ENCODE measurements around the gene FAM25G.
A peak's percentile ranks its signal among the peaks of the same experiment; 100 is the strongest.
"Not testable (repeated sequence)": the region's sequence is repeated elsewhere in the genome, so short reads cannot be mapped to it uniquely, and the experiment has no call there.

FAM25G gene

GRCh38 chr10:47491600-47491999 lies at the start of gene FAM25G:
FAM25G (minus strand) TSS chr10:47491700; CDS start chr10:47491674, 26 bp downstream.
- DNase-seq; in situ Hi-C loops (cut with HindIII; ENCODE audit: low pct_ligation_motif_present, low pct_unique_long_range_greater_than_20kb, low sequenced_read_pairs): not testable (repeated sequence)

GRCh38 chr10:47536430-47536829 lies 44.9 kb upstream of the FAM25G start:
- in situ Hi-C loops (cut with HindIII; ENCODE audit: low pct_ligation_motif_present, low pct_unique_long_range_greater_than_20kb, low sequenced_read_pairs); DNase-seq: not testable (repeated sequence)

GRCh38 chr10:47523475-47523874 lies 32.0 kb upstream of the FAM25G start, which contains the start of gene AGAP9:
AGAP9 (minus strand) TSS chr10:47523638; CDS start chr10:47523526, 112 bp downstream.
- DNase-seq; in situ Hi-C loops (cut with HindIII; ENCODE audit: low pct_ligation_motif_present, low pct_unique_long_range_greater_than_20kb, low sequenced_read_pairs): not testable (repeated sequence)

- in situ Hi-C loops (cut with HindIII; ENCODE audit: low pct_ligation_motif_present, low pct_unique_long_range_greater_than_20kb, low sequenced_read_pairs); DNase-seq: not testable (repeated sequence)
Observed at GRCh38 chr10:47502313-47502712, 10.8 kb upstream of the FAM25G start.

- DNase-seq; in situ Hi-C loops (cut with HindIII; ENCODE audit: low pct_ligation_motif_present, low pct_unique_long_range_greater_than_20kb, low sequenced_read_pairs): not testable (repeated sequence)
Observed at GRCh38 chr10:47494226-47494625, 2.7 kb upstream of the FAM25G start.

GRCh38 chr10:47489630-47490029 lies 1.9 kb downstream of the FAM25G start:
- in situ Hi-C loops (cut with HindIII; ENCODE audit: low pct_ligation_motif_present, low pct_unique_long_range_greater_than_20kb, low sequenced_read_pairs); DNase-seq: not testable (repeated sequence)

- in situ Hi-C loops (cut with HindIII; ENCODE audit: low pct_ligation_motif_present, low pct_unique_long_range_greater_than_20kb, low sequenced_read_pairs) = not testable (repeated sequence)
- peak; percentile 39 for DNase-seq
Observed at GRCh38 chr10:47485943-47486342, 5.6 kb downstream of the FAM25G start.

GRCh38 chr10:47484786-47485185 lies 6.7 kb downstream of the FAM25G start:
- DNase-seq; in situ Hi-C loops (cut with HindIII; ENCODE audit: low pct_ligation_motif_present, low pct_unique_long_range_greater_than_20kb, low sequenced_read_pairs): not testable (repeated sequence)

- in situ Hi-C loops (cut with HindIII; ENCODE audit: low pct_ligation_motif_present, low pct_unique_long_range_greater_than_20kb, low sequenced_read_pairs); DNase-seq: not testable (repeated sequence)
Observed at GRCh38 chr10:47483923-47484322, 7.6 kb downstream of the FAM25G start, which contains the start of gene ANXA8. ANXA8 (minus strand) TSS chr10:47484115; CDS start chr10:47483933, 182 bp downstream.

- in situ Hi-C loops (cut with HindIII; ENCODE audit: low pct_ligation_motif_present, low pct_unique_long_range_greater_than_20kb, low sequenced_read_pairs); DNase-seq: not testable (repeated sequence)
Observed at GRCh38 chr10:47482367-47482766, 9.1 kb downstream of the FAM25G start.

- not testable (repeated sequence) for DNase-seq
Observed at GRCh38 chr10:47481768-47482181, 9.7 kb downstream of the FAM25G start.

GRCh38 chr10:47481182-47481766 lies 10.2 kb downstream of the FAM25G start:
- in situ Hi-C loops (cut with HindIII; ENCODE audit: low pct_ligation_motif_present, low pct_unique_long_range_greater_than_20kb, low sequenced_read_pairs) = not testable (repeated sequence)

More at GRCh38 chr10:47481768-47482181, 9.7 kb downstream of the FAM25G start:
- in situ Hi-C loops (cut with HindIII; ENCODE audit: low pct_ligation_motif_present, low pct_unique_long_range_greater_than_20kb, low sequenced_read_pairs) = not testable (repeated sequence)

GRCh38 chr10:47480133-47480532 lies 11.4 kb downstream of the FAM25G start:
- in situ Hi-C loops (cut with HindIII; ENCODE audit: low pct_ligation_motif_present, low pct_unique_long_range_greater_than_20kb, low sequenced_read_pairs); DNase-seq: not testable (repeated sequence)

More at GRCh38 chr10:47481182-47481766, 10.2 kb downstream of the FAM25G start:
- peak; percentile 67 for DNase-seq

- DNase-seq; in situ Hi-C loops (cut with HindIII; ENCODE audit: low pct_ligation_motif_present, low pct_unique_long_range_greater_than_20kb, low sequenced_read_pairs): not testable (repeated sequence)
Observed at GRCh38 chr10:47478114-47478513, 13.4 kb downstream of the FAM25G start.

- in situ Hi-C loops (cut with HindIII; ENCODE audit: low pct_ligation_motif_present, low pct_unique_long_range_greater_than_20kb, low sequenced_read_pairs); DNase-seq: not testable (repeated sequence)
Observed at GRCh38 chr10:47477078-47477477, 14.4 kb downstream of the FAM25G start.

GRCh38 chr10:47475101-47475500 lies 16.4 kb downstream of the FAM25G start:
- in situ Hi-C loops (cut with HindIII; ENCODE audit: low pct_ligation_motif_present, low pct_unique_long_range_greater_than_20kb, low sequenced_read_pairs); DNase-seq: not testable (repeated sequence)

GRCh38 chr10:47473516-47473915 lies 18.0 kb downstream of the FAM25G start:
- in situ Hi-C loops (cut with HindIII; ENCODE audit: low pct_ligation_motif_present, low pct_unique_long_range_greater_than_20kb, low sequenced_read_pairs) = not testable (repeated sequence)

GRCh38 chr10:47472647-47473046 lies 18.9 kb downstream of the FAM25G start:
- DNase-seq; in situ Hi-C loops (cut with HindIII; ENCODE audit: low pct_ligation_motif_present, low pct_unique_long_range_greater_than_20kb, low sequenced_read_pairs): not testable (repeated sequence)

More at GRCh38 chr10:47473516-47473915, 18.0 kb downstream of the FAM25G start:
- DNase-seq = not testable (repeated sequence)

GRCh38 chr10:47472072-47472471 lies 19.4 kb downstream of the FAM25G start:
- in situ Hi-C loops (cut with HindIII; ENCODE audit: low pct_ligation_motif_present, low pct_unique_long_range_greater_than_20kb, low sequenced_read_pairs); DNase-seq: not testable (repeated sequence)

Measured in ACHN (cell line).